Mesodermal cell (in vitro differentiated cells): ENCODE data around the gene TELO2.

Experiments used
- H3K27ac ChIP-seq: 2 replicates; pipeline ENCODE4 v1.7.0; 2013; ENCODE audit warnings: mild to moderate bottlenecking, low read depth, low read length, moderate library complexity; ENCODE audit not compliant: severe bottlenecking
- H3K36me3 ChIP-seq: 2 replicates; pipeline ENCODE4 v1.7.1; 2013; ENCODE audit warnings: mild to moderate bottlenecking, low read length, moderate library complexity; ENCODE audit not compliant: control insufficient read depth, insufficient read depth
- H3K4me1 ChIP-seq: one replicate; pipeline ENCODE4 v1.7.1; 2013; ENCODE audit warnings: mild to moderate bottlenecking, low read length; ENCODE audit not compliant: insufficient read depth, control insufficient read depth, poor library complexity, severe bottlenecking
- H3K4me3 ChIP-seq: 2 replicates; pipeline ENCODE4 v1.7.0; 2013; ENCODE audit warnings: low read length, control low read depth, mild to moderate bottlenecking; ENCODE audit not compliant: insufficient read depth, poor library complexity, severe bottlenecking; ENCODE audit errors: extremely low read depth
- H3K9me3 ChIP-seq: 2 replicates; pipeline ENCODE4 v1.7.1; 2013; ENCODE audit warnings: mild to moderate bottlenecking, low read length, moderate library complexity; ENCODE audit not compliant: control insufficient read depth
- WGBS, 2 experiments: methylation state at CpG; one replicate each; pipeline ENCODE4 v1.1.5; 2013; ENCODE audit warnings: missing lambda C conversion rate in 2 of 2; ENCODE audit not compliant: insufficient coverage in 2 of 2; 5-methylcytosine and 5-hydroxymethylcytosine counted together

Gene TELO2

GRCh38 chr16:1526608-1527555 is 33.7 kb downstream of the TELO2 start:
- WGBS, 2 experiments = 91% methylated on average over 35 to 38 of the region's 38 CpGs
- Histone ChIP-seq H3K36me3 (peaks cover 7% of the 10 kb centered on the region), H3K4me1 (peaks cover 13% of the 10 kb centered on the region), H3K9me3 (no peaks in the 10 kb centered on the region), H3K4me3 (no peak overlapping the region), H3K27ac (no peak overlapping the region)

DNA sequence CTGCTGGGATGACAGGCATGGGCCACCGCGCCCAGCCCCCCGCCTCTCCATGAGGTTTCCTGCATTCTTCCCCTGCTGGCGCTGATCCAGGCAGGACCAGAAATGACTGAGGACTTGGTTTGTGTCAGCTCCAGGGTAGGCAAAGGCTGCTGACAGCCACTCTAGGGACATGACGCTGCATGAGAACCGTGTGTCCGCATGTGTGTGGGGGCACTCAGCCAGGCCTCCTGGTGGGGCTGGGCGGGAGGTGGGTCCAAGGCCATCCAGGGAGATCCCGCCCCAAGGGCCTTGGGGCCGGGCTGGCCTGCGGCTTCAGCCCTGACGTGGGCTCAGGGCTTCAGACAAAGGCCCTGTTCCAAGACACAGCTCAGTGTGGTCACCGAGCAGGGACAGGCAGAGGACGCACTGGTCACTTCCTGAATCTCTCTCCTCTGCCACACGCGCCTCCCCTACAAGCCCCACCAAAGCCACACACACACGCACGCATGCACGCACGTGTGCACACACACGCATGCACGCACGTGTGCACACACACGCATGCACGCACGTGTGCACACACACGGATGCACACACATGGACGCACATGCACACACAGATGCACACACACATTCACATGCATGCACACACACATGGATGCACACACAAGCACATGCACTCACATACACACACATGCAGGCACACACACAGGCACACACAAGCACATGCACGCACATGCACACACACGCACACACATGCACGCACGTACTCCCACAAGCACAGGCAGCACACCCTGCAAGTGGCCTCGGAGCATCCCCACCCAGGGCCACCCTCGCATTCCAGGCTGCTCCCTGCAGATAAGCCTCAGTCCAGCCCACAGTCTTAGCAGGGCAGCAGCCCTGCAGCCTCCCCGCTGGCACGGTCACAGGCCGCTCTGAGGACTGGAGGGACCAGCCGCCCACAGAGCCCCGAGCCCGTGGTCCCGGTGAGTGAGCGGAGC is 35.0 kb downstream of the TELO2 start:
- Histone ChIP-seq H3K4me1 (peaks cover 22% of the 10 kb centered on the region), H3K4me3 (no peak overlapping the region), H3K9me3 (no peaks in the 10 kb centered on the region), H3K36me3 (peaks cover 6% of the 10 kb centered on the region), H3K27ac (no peak overlapping the region)
- 93% methylated on average over 40 to 42 of the region's 42 CpGs for WGBS, 2 experiments

GRCh38 chr16:1528921-1529537 is 35.9 kb downstream of the TELO2 start:
- Histone ChIP-seq H3K4me1 (peaks cover 29% of the 10 kb centered on the region), H3K4me3 (no peak overlapping the region), H3K9me3 (no peaks in the 10 kb centered on the region), H3K27ac (no peak overlapping the region), H3K36me3 (no peaks in the 10 kb centered on the region)
- WGBS, 2 experiments = 95 to 96% methylated on average over 23 to 29 of the region's 29 CpGs

DNA sequence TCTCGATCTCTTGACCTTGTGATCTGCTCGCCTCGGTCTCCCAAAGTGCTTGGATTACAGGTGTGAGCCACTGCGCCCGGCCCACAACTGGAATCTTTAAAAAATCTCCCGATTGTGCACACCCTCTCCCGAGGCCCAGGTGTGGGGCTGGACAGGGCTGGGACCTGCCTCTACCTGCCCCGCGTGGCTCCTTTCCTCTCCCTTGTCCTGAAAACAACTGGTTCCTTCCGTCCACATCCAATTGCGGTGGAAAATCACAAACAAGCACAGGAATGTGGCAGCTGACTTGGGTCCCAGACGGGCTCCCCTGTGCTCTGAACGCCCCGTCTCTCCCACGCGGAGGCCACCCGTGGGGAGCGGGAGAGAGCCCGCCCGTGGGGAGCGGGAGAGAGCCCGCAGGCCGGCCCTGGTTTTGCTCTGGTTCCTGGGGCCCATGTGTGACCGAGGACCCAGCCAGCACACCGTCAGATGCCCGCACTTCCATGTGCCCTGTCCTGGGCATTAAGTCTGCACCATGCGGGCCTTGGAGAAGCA is 37.3 kb downstream of the TELO2 start:
- Histone ChIP-seq H3K4me3 (no peak overlapping the region), H3K36me3 (no peaks in the 10 kb centered on the region), H3K4me1 (peaks cover 32% of the 10 kb centered on the region), H3K9me3 (no peaks in the 10 kb centered on the region), H3K27ac (peak overlapping the region; percentile 64)
- 96 to 97% methylated on average over 14 to 27 of the region's 27 CpGs for whole genome bisulfite sequencing, 2 experiments

- Histone ChIP-seq H3K36me3 (peaks cover 2% of the 10 kb centered on the region), H3K4me3 (no peak overlapping the region), H3K9me3 (no peaks in the 10 kb centered on the region), H3K4me1 (peaks cover 36% of the 10 kb centered on the region), H3K27ac (peak overlapping the region; percentile 64)
- WGBS, 2 experiments = 95% methylated on average over 30 to 35 of the region's 35 CpGs
Measured at GRCh38 chr16:1530883-1531637, 37.9 kb downstream of the TELO2 start.

GRCh38 chr16:1531638-1531910 is 38.4 kb downstream of the TELO2 start:
- WGBS, 2 experiments = 97 to 98% methylated on average over 10 to 13 of the region's 14 CpGs
- H3K9me3 ChIP-seq = no peaks in the 10 kb centered on the region
- H3K4me1 ChIP-seq = peaks cover 38% of the 10 kb centered on the region
- H3K36me3 ChIP-seq = peaks cover 5% of the 10 kb centered on the region
- peak overlapping the region; percentile 64 for H3K27ac ChIP-seq
- no peak overlapping the region for H3K4me3 ChIP-seq

- whole genome bisulfite sequencing, 2 experiments = 92 to 95% methylated on average over 28 of the region's 28 CpGs
- H3K27ac ChIP-seq = no peak overlapping the region
- H3K9me3 ChIP-seq = no peaks in the 10 kb centered on the region
- no peak overlapping the region for H3K4me3 ChIP-seq
- peaks cover 9% of the 10 kb centered on the region for H3K36me3 ChIP-seq
- H3K4me1 ChIP-seq = peaks cover 38% of the 10 kb centered on the region
Measured at GRCh38 chr16:1532081-1532760, 39.1 kb downstream of the TELO2 start.

DNA sequence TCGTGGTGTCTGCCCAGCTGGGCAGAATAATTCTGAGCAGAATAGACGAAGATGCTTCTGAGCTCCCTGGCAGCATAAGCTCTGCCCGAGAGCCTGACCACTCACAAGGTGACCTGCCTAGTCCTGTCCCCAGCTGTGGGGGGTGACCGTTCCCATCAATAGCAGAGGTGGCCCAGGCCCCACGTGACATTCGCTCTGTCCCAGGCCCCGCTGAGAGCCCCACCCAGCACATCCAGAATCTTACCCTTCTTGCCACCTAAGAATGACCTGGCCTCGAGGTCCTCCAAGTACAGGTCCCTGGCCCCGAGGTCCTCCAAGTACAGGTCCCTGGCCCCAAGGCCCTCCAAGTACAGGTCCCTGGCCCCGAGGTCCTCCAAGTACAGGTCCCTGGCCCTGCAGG is 39.6 kb downstream of the TELO2 start:
- no peak overlapping the region for H3K4me3 ChIP-seq
- WGBS, 2 experiments = 92 to 98% methylated on average over 7 to 9 of the region's 10 CpGs
- peaks cover 38% of the 10 kb centered on the region for H3K4me1 ChIP-seq
- H3K27ac ChIP-seq = peak overlapping the region; percentile 67
- H3K36me3 ChIP-seq = peaks cover 9% of the 10 kb centered on the region
- no peaks in the 10 kb centered on the region for H3K9me3 ChIP-seq

GRCh38 chr16:1533443-1533951 is 40.3 kb downstream of the TELO2 start, which contains the start of gene TMEM204:
Gene TMEM204 (plus strand): TSS chr16:1533666. CDS start chr16:1534276, 610 bp downstream.
- no peaks in the 10 kb centered on the region for H3K9me3 ChIP-seq
- 82 to 91% methylated on average over 20 to 25 of the region's 27 CpGs for WGBS, 2 experiments
- H3K4me3 ChIP-seq = peak within 1 kb of the TSS; percentile 32
- H3K27ac ChIP-seq = peak within 1 kb of the TSS; percentile 67
- H3K36me3 ChIP-seq = peaks cover 9% of the 10 kb centered on the region
- H3K4me1 ChIP-seq = peaks cover 38% of the 10 kb centered on the region
